ENCODE data around the gene CANT1. TPM values are rescaled to one million over a fixed set of nuclear protein-coding genes. Genes with fewer than 3 reads are reported as not detected.
"Not testable (repeated sequence)": the region's sequence is repeated elsewhere in the genome, so short reads cannot be mapped to it uniquely, and the experiment has no call there.

CANT1 gene
- total and polyA plus RNA-seq, 2 experiments from 2014 or later = 33.0 to 36.1 TPM

- Histone ChIP-seq H3K36me3 (replicated peaks; ENCODE audit: insufficient read depth, low read depth) (no peaks in the 10 kb centered on the region), H3K9me2 (replicated peaks; ENCODE audit: insufficient read depth) (no peaks in the 10 kb centered on the region), H4K20me1 (ENCODE audit: insufficient read depth, poor library complexity, severe bottlenecking) (no peaks in the 10 kb centered on the region), H3K9me3 (ENCODE audit: low read depth) (no peaks in the 10 kb centered on the region), H3K27me3 (no peaks in the 10 kb centered on the region), H3K4me3 (no peak overlapping the region), H3K4me2 (no peak overlapping the region), H3K27ac (no peak overlapping the region), H3K4me1 (ENCODE audit: insufficient read depth) (peaks cover 5% of the 10 kb centered on the region), H2AFZ (no peak overlapping the region), H3K79me2 (no peaks in the 10 kb centered on the region)
- WGBS (ENCODE audit: low lambda C conversion rate, missing lambda C conversion rate) = 90% methylated on average over 25 of the region's 26 CpGs
- no peak for DNase-seq (ENCODE audit: low spot score)
- TF ChIP-seq EZH2phosphoT487 (IDR thresholded peaks at IDR 0.05; ENCODE audit: low read depth, severe bottlenecking, unreplicated experiment) (no peak), EZH2 (IDR thresholded peaks at IDR 0.05; ENCODE audit: borderline replicate concordance) (no peak)
- TF ChIP-seq, protein P1, sequence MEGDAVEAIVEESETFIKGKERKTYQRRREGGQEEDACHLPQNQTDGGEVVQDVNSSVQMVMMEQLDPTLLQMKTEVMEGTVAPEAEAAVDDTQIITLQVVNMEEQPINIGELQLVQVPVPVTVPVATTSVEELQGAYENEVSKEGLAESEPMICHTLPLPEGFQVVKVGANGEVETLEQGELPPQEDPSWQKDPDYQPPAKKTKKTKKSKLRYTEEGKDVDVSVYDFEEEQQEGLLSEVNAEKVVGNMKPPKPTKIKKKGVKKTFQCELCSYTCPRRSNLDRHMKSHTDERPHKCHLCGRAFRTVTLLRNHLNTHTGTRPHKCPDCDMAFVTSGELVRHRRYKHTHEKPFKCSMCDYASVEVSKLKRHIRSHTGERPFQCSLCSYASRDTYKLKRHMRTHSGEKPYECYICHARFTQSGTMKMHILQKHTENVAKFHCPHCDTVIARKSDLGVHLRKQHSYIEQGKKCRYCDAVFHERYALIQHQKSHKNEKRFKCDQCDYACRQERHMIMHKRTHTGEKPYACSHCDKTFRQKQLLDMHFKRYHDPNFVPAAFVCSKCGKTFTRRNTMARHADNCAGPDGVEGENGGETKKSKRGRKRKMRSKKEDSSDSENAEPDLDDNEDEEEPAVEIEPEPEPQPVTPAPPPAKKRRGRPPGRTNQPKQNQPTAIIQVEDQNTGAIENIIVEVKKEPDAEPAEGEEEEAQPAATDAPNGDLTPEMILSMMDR (IDR thresholded peaks at IDR 0.05; ENCODE audit: poor library complexity) = no peak
Observed at GRCh38 chr17:78966123-78966813, 43.3 kb downstream of the CANT1 start.

- H4K20me1 ChIP-seq (ENCODE audit: insufficient read depth, poor library complexity, severe bottlenecking) = no peaks in the 10 kb centered on the region
- no peak overlapping the region for H3K4me3 ChIP-seq
- no peaks in the 10 kb centered on the region for H3K9me2 ChIP-seq (replicated peaks; ENCODE audit: insufficient read depth)
- H3K36me3 ChIP-seq (replicated peaks; ENCODE audit: insufficient read depth, low read depth) = no peaks in the 10 kb centered on the region
- H3K27ac ChIP-seq = no peak overlapping the region
- no peak for TF ChIP-seq EZH2phosphoT487 (IDR thresholded peaks at IDR 0.05; ENCODE audit: low read depth, severe bottlenecking, unreplicated experiment)
- H3K4me1 ChIP-seq (ENCODE audit: insufficient read depth) = peaks cover 11% of the 10 kb centered on the region
- no peaks in the 10 kb centered on the region for H3K27me3 ChIP-seq
- no peaks in the 10 kb centered on the region for H3K79me2 ChIP-seq
- H2AFZ ChIP-seq = no peak overlapping the region
- no peaks in the 10 kb centered on the region for H3K9me3 ChIP-seq (ENCODE audit: low read depth)
- no peak for DNase-seq (ENCODE audit: low spot score)
- H3K4me2 ChIP-seq = no peak overlapping the region
- 80% methylated on average over 8 of the region's 8 CpGs for WGBS (ENCODE audit: low lambda C conversion rate, missing lambda C conversion rate)
Observed at GRCh38 chr17:78965491-78965924, 44.1 kb downstream of the CANT1 start.

DNA sequence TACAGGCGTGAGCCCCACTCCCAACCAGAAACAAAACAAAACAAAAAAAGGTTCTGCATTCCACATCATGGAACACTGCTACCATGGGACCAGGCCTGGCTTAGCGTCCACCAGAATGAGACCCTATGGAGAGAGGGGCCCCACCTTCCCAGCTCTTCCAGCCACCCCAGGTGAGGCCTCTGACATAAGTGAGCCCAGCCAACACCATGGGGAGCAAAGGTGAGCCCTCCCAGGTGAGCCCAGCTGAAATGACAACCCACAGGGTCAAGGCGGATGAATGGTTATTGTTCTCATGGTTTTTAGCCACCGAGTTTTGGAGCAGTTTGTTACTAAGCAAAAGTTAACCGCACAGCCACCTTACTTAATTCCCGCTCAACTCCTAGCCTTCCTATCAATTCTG lies 46.2 kb downstream of the CANT1 start:
- Histone ChIP-seq H3K4me2 (no peak overlapping the region), H3K9me3 (ENCODE audit: low read depth) (no peaks in the 10 kb centered on the region), H3K36me3 (replicated peaks; ENCODE audit: insufficient read depth, low read depth) (no peaks in the 10 kb centered on the region), H3K4me3 (no peak overlapping the region), H3K27me3 (no peaks in the 10 kb centered on the region), H3K79me2 (no peaks in the 10 kb centered on the region), H3K9me2 (replicated peaks; ENCODE audit: insufficient read depth) (no peaks in the 10 kb centered on the region), H3K4me1 (ENCODE audit: insufficient read depth) (peaks cover 18% of the 10 kb centered on the region), H3K27ac (peak overlapping the region; percentile 88), H2AFZ (no peak overlapping the region), H4K20me1 (ENCODE audit: insufficient read depth, poor library complexity, severe bottlenecking) (no peaks in the 10 kb centered on the region)
- DNase-seq (ENCODE audit: low spot score) = no peak
- TF ChIP-seq EZH2phosphoT487 (IDR thresholded peaks at IDR 0.05; ENCODE audit: low read depth, severe bottlenecking, unreplicated experiment) (no peak), EZH2 (IDR thresholded peaks at IDR 0.05; ENCODE audit: borderline replicate concordance) (no peak)
- TF ChIP-seq, protein P1 (IDR thresholded peaks at IDR 0.05; ENCODE audit: poor library complexity) = no peak
- 91% methylated on average over 6 of the region's 6 CpGs for WGBS (ENCODE audit: low lambda C conversion rate, missing lambda C conversion rate)

DNA sequence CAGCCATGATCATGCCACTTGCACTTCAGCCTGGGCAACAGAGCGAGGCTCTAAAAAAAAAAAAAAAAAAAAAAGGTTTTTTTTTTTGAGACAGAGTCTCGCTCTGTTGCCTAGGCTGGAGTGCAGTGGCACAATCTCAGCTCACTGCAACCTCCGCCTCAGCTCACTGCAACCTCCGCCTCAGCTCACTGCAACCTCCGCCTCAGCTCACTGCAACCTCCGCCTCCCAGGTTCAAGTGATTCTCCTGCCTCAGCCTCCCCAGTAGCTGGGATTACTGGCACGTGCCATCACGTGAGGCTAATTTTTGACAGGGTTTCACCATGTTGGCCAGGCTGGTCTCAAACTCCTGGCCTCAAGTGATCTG lies 46.6 kb downstream of the CANT1 start:
- not testable (repeated sequence) for H3K36me3 ChIP-seq (replicated peaks; ENCODE audit: insufficient read depth, low read depth); DNase-seq (ENCODE audit: low spot score); H3K27me3 ChIP-seq; H2AFZ ChIP-seq; H4K20me1 ChIP-seq (ENCODE audit: insufficient read depth, poor library complexity, severe bottlenecking); H3K9me2 ChIP-seq (replicated peaks; ENCODE audit: insufficient read depth); H3K4me2 ChIP-seq; H3K79me2 ChIP-seq; H3K9me3 ChIP-seq (ENCODE audit: low read depth); H3K4me3 ChIP-seq
- H3K27ac ChIP-seq = peak overlapping the region; percentile 88
- peaks cover 22% of the 10 kb centered on the region for H3K4me1 ChIP-seq (ENCODE audit: insufficient read depth)
- 98% methylated on average over 5 of the region's 8 CpGs for WGBS (ENCODE audit: low lambda C conversion rate, missing lambda C conversion rate)

All from hepatocyte (in vitro differentiated cells).